Neural cell (in vitro differentiated cells): ENCODE results near the gene SLC4A1.

Experiments used
- CTCF ChIP-seq: fragments of 450-650 bp; IDR thresholded peaks from 2 replicates; pipeline ENCODE4 v1.5.1; 2014; ENCODE audit warnings: antibody characterized with exemption, mild to moderate bottlenecking, moderate library complexity; ENCODE audit not compliant: poor library complexity, severe bottlenecking
- EP300 ChIP-seq: fragments of 450-650 bp; conservative IDR thresholded peaks from 2 replicates; pipeline ENCODE4 v1.6.1; 2014; ENCODE audit warnings: antibody characterized with exemption, mild to moderate bottlenecking, moderate library complexity; ENCODE audit not compliant: poor library complexity, severe bottlenecking
- POLR2AphosphoS5 ChIP-seq: IDR thresholded peaks from 2 replicates; pipeline ENCODE4 v1.6.1; 2012
- RAD21 ChIP-seq: fragments of 450-650 bp; conservative IDR thresholded peaks from 2 replicates; pipeline ENCODE4 v1.6.1; 2014; ENCODE audit warnings: antibody characterized with exemption, mild to moderate bottlenecking, moderate library complexity
- TAF1 ChIP-seq: IDR thresholded peaks from 2 replicates; pipeline ENCODE4 v1.6.1; 2012; ENCODE audit warnings: low read depth

GRCh38 chr17:44311562-44312181 is 43.7 kb upstream of the SLC4A1 start:
- TF ChIP-seq RAD21: no peak
- TF ChIP-seq CTCF: no peak
- no peak for TF ChIP-seq TAF1
- TF ChIP-seq POLR2AphosphoS5: no peak
- no peak for TF ChIP-seq EP300
